GM23338 (cell line): ENCODE results near the gene PRRG1. TPM values are rescaled to one million over a fixed set of nuclear protein-coding genes. Genes with fewer than 3 reads are reported as not detected.
"Not testable (repeated sequence)": the region's sequence is repeated elsewhere in the genome, so short reads cannot be mapped to it uniquely, and the experiment has no call there.

Experiments
- ATAC-seq: fragments of 200-7000 bp; cut with Tn5 transposase; 3 replicates; pipeline ENCODE4 v1.9.1; 2020
- DNase-seq: peaks from one replicate; pipeline ENCODE4 v3.0.0-alpha.2; 2015; ENCODE audit warnings: low spot score
- H2AFZ ChIP-seq: fragments of 200-600 bp; sonication (generic); 2 replicates; pipeline ENCODE4 v1.8.0; 2016; ENCODE audit warnings: antibody characterized with exemption, mild to moderate bottlenecking, moderate library complexity
- H3F3A ChIP-seq: fragments of 200-600 bp; sonication (generic); replicated peaks from 2 replicates; pipeline ENCODE4 v1.8.0; 2017; ENCODE audit warnings: antibody characterized with exemption, mixed run types, low read depth
- H3K27ac ChIP-seq: fragments of 200-600 bp; sonication (generic); 2 replicates; pipeline ENCODE4 v1.6.1; 2016; ENCODE audit warnings: low read depth
- H3K27me3 ChIP-seq: fragments of 200-600 bp; sonication (generic); 2 replicates; pipeline ENCODE4 v1.8.0; 2016; ENCODE audit warnings: mild to moderate bottlenecking, mixed run types, moderate library complexity; ENCODE audit not compliant: insufficient read depth
- H3K36me3 ChIP-seq: fragments of 200-600 bp; sonication (generic); 2 replicates; pipeline ENCODE4 v1.8.0; 2016; ENCODE audit warnings: mild to moderate bottlenecking; ENCODE audit not compliant: insufficient read depth
- H3K4me1 ChIP-seq: fragments of 200-600 bp; sonication (generic); 2 replicates; pipeline ENCODE4 v1.8.0; 2016; ENCODE audit warnings: mild to moderate bottlenecking, moderate library complexity; ENCODE audit not compliant: insufficient read depth
- H3K4me2 ChIP-seq: fragments of 200-600 bp; sonication (generic); 2 replicates; pipeline ENCODE4 v1.7.1; 2017; ENCODE audit warnings: mixed run types
- H3K4me3 ChIP-seq: fragments of 200-600 bp; sonication (generic); 2 replicates; pipeline ENCODE4 v1.6.1; 2016; ENCODE audit warnings: mixed run types
- H3K79me2 ChIP-seq: fragments of 200-600 bp; sonication (generic); replicated peaks from 2 replicates; pipeline ENCODE4 v1.8.0; 2017; ENCODE audit warnings: mild to moderate bottlenecking; ENCODE audit not compliant: insufficient read depth
- H3K9me2 ChIP-seq: fragments of 200-600 bp; sonication (generic); 2 replicates; pipeline ENCODE4 v1.8.0; 2017; ENCODE audit not compliant: insufficient read depth
- H4K20me1 ChIP-seq: fragments of 200-600 bp; sonication (generic); replicated peaks from 2 replicates; pipeline ENCODE4 v1.8.0; 2017; ENCODE audit warnings: mild to moderate bottlenecking; ENCODE audit not compliant: insufficient read depth
- H3K27ac Mint-ChIP-seq: 2 replicates; pipeline ENCODE4 v1.8.0; 2020; ENCODE audit warnings: inconsistent platforms, mild to moderate bottlenecking, moderate library complexity, mixed read lengths
- H3K27me3 Mint-ChIP-seq: 3 replicates; pipeline ENCODE4 v1.8.0; 2022; ENCODE audit warnings: low read depth, mild to moderate bottlenecking, moderate library complexity, mixed read lengths, inconsistent platforms; ENCODE audit not compliant: insufficient read depth, poor library complexity
- H3K36me3 Mint-ChIP-seq: 3 replicates; pipeline ENCODE4 v1.8.0; 2021; ENCODE audit warnings: low read depth, mild to moderate bottlenecking, inconsistent platforms, moderate library complexity, mixed read lengths
- H3K4me1 Mint-ChIP-seq: 3 replicates; pipeline ENCODE4 v1.8.0; 2020; ENCODE audit warnings: mild to moderate bottlenecking, inconsistent platforms, mixed read lengths
- H3K4me3 Mint-ChIP-seq: 3 replicates; pipeline ENCODE4 v1.8.0; 2021; ENCODE audit warnings: moderate library complexity, mild to moderate bottlenecking, inconsistent platforms, mixed read lengths
- H3K9me3 Mint-ChIP-seq: 3 replicates; pipeline ENCODE4 v1.8.0; 2020; ENCODE audit warnings: moderate library complexity, mild to moderate bottlenecking, inconsistent platforms, mixed read lengths
- CREB1 ChIP-seq: fragments of 250-450 bp; sonication (Bioruptor Pico); IDR thresholded peaks from 2 replicates; pipeline ENCODE4 v1.5.0; 2020; ENCODE audit warnings: low read depth, mild to moderate bottlenecking, moderate library complexity
- EZH2 ChIP-seq: fragments of 200-600 bp; sonication (generic); IDR thresholded peaks from one replicate; pipeline ENCODE4 v1.8.0; 2017; ENCODE audit warnings: antibody characterized with exemption, mild to moderate bottlenecking, low read depth; ENCODE audit not compliant: unreplicated experiment
- EZH2phosphoT487 ChIP-seq: fragments of 200-600 bp; sonication (generic); IDR thresholded peaks from one replicate; pipeline ENCODE4 v1.8.1; 2018; ENCODE audit warnings: antibody characterized with exemption; ENCODE audit not compliant: unreplicated experiment
- NANOG ChIP-seq: IDR thresholded peaks from 2 replicates; pipeline ENCODE4 v1.6.1; 2016; ENCODE audit warnings: antibody characterized with exemption, borderline replicate concordance
- STAT1 ChIP-seq: IDR thresholded peaks from one replicate; pipeline ENCODE4 v1.6.1; 2016; ENCODE audit warnings: antibody characterized with exemption; ENCODE audit not compliant: unreplicated experiment
- ZNF114 ChIP-seq: fragments of 250-450 bp; sonication (Bioruptor Pico); IDR thresholded peaks from 2 replicates; pipeline ENCODE4 v1.5.0; 2020; ENCODE audit warnings: mild to moderate bottlenecking, moderate library complexity
- ZNF331 ChIP-seq: fragments of 250-450 bp; sonication (Bioruptor Pico); IDR thresholded peaks from 2 replicates; pipeline ENCODE4 v1.5.0; 2020; ENCODE audit warnings: low read depth, mild to moderate bottlenecking, moderate library complexity
- polyA plus RNA-seq: library from polyadenylated mRNA; unstranded; fragments of >200 nt; fragmentation: Nextera tagmentation; extraction: Ambion mirVana; gene quantifications from 2 replicates; pipeline ENCODE4 v1.2.1, GENCODE V29; 2016
- total RNA-seq: library from RNA; depleted of rRNA; stranded (reverse); fragments of >200 nt; shearing (Covaris generic); gene quantifications from 2 replicates; pipeline ENCODE4 v1.2.3, GENCODE V29; 2014
- TF ChIP-seq, protein P1 (sequence below): fragments of 250-450 bp; sonication (Bioruptor Pico); IDR thresholded peaks from 2 replicates; pipeline ENCODE4 v1.5.0; 2020; ENCODE audit warnings: mild to moderate bottlenecking, moderate library complexity
- TF ChIP-seq, protein P2 (sequence below): IDR thresholded peaks from 2 replicates; pipeline ENCODE4 v1.6.1; 2016; ENCODE audit warnings: antibody characterized with exemption

The PRRG1 gene
- total and polyA plus RNA-seq, 2 experiments from 2014 or later = 3.8 to 10.8 TPM

DNA sequence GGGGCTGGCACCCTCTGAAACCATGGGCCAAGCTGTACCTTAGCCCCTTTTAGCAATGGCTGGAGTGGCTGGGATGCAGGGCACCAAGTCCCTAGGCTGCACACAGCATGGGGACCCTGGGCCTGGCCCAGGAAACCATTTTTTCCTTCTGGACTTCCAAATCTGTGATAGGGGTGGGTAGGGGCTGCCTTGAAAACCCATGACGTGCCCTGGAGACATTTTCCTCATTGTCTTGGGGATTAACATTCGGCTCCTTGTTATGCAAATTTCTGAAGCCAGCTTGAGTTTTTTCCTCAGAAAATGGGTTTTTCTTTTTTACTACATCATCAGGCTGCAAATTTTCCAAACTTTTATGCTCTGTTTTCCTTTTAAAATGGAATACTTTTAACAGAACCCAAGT is 79.8 kb downstream of the PRRG1 start:
- not testable (repeated sequence) for H3K9me2 ChIP-seq, H3K27me3 ChIP-seq, H3K36me3 ChIP-seq, H2AFZ ChIP-seq, H3K4me3 Mint-ChIP-seq, H3K27ac Mint-ChIP-seq, H3F3A ChIP-seq, H4K20me1 ChIP-seq, H3K27ac ChIP-seq, H3K4me1 ChIP-seq, H3K4me3 ChIP-seq, H3K79me2 ChIP-seq, H3K27me3 Mint-ChIP-seq
- ATAC-seq (peak; percentile 56), DNase-seq (peak; percentile 52)
- Mint-ChIP-seq H3K36me3 (peaks cover 30% of the 10 kb centered on the region; the same call in 2 of the 3 replicates), H3K4me1 (peaks cover 19% of the 10 kb centered on the region; the same call in 2 of the 3 replicates), H3K9me3 (peaks cover 11% of the 10 kb centered on the region; the same call in 1 of the 3 replicates)
- peak overlapping the region; percentile 31; the same call in 1 of the 2 replicates for H3K4me2 ChIP-seq
- peak; percentile 41; the same call in 1 of the 2 replicates for TF ChIP-seq CREB1 (CRISPR knock-in tag)

DNA sequence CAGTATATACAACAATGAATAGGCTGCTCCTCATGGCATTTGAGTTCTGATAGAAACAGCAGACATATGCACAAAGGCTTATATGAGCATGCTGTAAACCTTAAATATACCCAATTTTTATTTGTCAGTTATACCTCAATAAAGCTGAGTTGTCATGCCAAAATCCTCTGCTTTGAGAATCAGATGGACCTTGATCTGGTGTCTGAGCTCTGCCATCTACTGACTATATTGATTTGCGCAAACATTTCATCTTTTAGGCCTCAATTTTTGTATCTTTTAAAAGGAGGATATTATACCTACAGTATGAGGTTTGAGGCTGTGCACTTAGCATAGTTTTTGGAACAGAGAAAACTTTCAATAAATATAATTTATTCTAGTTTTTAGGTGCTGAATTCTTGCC is 85.2 kb downstream of the PRRG1 start:
- H3K4me3 Mint-ChIP-seq = no peak overlapping the region
- H3K36me3 ChIP-seq = no peaks in the 10 kb centered on the region
- H3K27me3 Mint-ChIP-seq = no peaks in the 10 kb centered on the region
- no peak overlapping the region for H3K4me3 ChIP-seq
- no peaks in the 10 kb centered on the region for H3K9me2 ChIP-seq
- no peak for ATAC-seq
- no peaks in the 10 kb centered on the region for H3F3A ChIP-seq
- TF ChIP-seq EZH2 = no peak
- TF ChIP-seq STAT1 = no peak
- TF ChIP-seq ZNF114 (CRISPR knock-in tag) = no peak
- H3K79me2 ChIP-seq = no peaks in the 10 kb centered on the region; the same call in 1 of the 2 replicates
- H2AFZ ChIP-seq = no peak overlapping the region
- no peak overlapping the region for H3K27ac Mint-ChIP-seq
- peaks cover 21% of the 10 kb centered on the region; the same call in 2 of the 3 replicates for H3K4me1 Mint-ChIP-seq
- peaks cover 4% of the 10 kb centered on the region; the same call in 2 of the 3 replicates for H3K36me3 Mint-ChIP-seq
- H3K9me3 Mint-ChIP-seq = 0 out of 3 replicates have a peak, but pooled peaks cover 3% of the 10 kb centered on the region
- no peak overlapping the region for H3K4me2 ChIP-seq
- no peak overlapping the region for H3K27ac ChIP-seq
- no peaks in the 10 kb centered on the region for H4K20me1 ChIP-seq
- DNase-seq = no peak
- no peaks in the 10 kb centered on the region for H3K27me3 ChIP-seq
- H3K4me1 ChIP-seq = peaks cover 3% of the 10 kb centered on the region; the same call in 1 of the 2 replicates

DNA sequence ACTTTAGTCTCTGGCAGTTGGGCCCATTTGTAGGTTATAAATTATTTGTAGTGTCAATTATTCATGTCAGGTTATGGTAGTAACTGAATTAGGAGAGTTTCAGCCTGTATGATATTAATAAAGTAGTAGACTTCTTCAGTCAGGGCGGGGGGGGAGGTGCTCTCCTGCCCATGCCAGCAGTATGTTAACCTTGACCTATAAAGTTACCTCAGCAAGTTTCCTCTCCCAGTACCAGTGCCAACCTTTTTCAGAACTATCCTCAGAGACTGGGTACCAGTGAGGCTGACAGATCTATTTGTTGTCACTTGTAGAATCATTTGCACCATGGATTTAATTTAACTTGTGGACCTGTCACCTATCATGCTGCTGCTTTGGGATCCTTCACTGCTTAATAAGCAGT is 88.0 kb downstream of the PRRG1 start:
- Histone ChIP-seq H3K27me3 (no peaks in the 10 kb centered on the region), H3K27ac (no peak overlapping the region), H3K79me2 (no peaks in the 10 kb centered on the region; the same call in 1 of the 2 replicates), H2AFZ (no peak overlapping the region), H3K4me2 (no peak overlapping the region), H3K36me3 (no peaks in the 10 kb centered on the region), H3F3A (no peaks in the 10 kb centered on the region), H3K9me2 (no peaks in the 10 kb centered on the region), H3K4me1 (no peaks in the 10 kb centered on the region), H4K20me1 (no peaks in the 10 kb centered on the region), H3K4me3 (no peak overlapping the region)
- ATAC-seq = no peak
- peaks cover 7% of the 10 kb centered on the region; the same call in 2 of the 3 replicates for H3K36me3 Mint-ChIP-seq
- no peaks in the 10 kb centered on the region for H3K27me3 Mint-ChIP-seq
- no peaks in the 10 kb centered on the region for H3K9me3 Mint-ChIP-seq
- no peak overlapping the region for H3K27ac Mint-ChIP-seq
- DNase-seq = no peak
- H3K4me3 Mint-ChIP-seq = no peak overlapping the region
- peaks cover 18% of the 10 kb centered on the region; the same call in 2 of the 3 replicates for H3K4me1 Mint-ChIP-seq
- TF ChIP-seq EZH2 (no peak), STAT1 (no peak), ZNF331 (no peak), NANOG (no peak), EZH2phosphoT487 (no peak), CREB1 (CRISPR knock-in tag) (no peak)
- TF ChIP-seq, protein P1, sequence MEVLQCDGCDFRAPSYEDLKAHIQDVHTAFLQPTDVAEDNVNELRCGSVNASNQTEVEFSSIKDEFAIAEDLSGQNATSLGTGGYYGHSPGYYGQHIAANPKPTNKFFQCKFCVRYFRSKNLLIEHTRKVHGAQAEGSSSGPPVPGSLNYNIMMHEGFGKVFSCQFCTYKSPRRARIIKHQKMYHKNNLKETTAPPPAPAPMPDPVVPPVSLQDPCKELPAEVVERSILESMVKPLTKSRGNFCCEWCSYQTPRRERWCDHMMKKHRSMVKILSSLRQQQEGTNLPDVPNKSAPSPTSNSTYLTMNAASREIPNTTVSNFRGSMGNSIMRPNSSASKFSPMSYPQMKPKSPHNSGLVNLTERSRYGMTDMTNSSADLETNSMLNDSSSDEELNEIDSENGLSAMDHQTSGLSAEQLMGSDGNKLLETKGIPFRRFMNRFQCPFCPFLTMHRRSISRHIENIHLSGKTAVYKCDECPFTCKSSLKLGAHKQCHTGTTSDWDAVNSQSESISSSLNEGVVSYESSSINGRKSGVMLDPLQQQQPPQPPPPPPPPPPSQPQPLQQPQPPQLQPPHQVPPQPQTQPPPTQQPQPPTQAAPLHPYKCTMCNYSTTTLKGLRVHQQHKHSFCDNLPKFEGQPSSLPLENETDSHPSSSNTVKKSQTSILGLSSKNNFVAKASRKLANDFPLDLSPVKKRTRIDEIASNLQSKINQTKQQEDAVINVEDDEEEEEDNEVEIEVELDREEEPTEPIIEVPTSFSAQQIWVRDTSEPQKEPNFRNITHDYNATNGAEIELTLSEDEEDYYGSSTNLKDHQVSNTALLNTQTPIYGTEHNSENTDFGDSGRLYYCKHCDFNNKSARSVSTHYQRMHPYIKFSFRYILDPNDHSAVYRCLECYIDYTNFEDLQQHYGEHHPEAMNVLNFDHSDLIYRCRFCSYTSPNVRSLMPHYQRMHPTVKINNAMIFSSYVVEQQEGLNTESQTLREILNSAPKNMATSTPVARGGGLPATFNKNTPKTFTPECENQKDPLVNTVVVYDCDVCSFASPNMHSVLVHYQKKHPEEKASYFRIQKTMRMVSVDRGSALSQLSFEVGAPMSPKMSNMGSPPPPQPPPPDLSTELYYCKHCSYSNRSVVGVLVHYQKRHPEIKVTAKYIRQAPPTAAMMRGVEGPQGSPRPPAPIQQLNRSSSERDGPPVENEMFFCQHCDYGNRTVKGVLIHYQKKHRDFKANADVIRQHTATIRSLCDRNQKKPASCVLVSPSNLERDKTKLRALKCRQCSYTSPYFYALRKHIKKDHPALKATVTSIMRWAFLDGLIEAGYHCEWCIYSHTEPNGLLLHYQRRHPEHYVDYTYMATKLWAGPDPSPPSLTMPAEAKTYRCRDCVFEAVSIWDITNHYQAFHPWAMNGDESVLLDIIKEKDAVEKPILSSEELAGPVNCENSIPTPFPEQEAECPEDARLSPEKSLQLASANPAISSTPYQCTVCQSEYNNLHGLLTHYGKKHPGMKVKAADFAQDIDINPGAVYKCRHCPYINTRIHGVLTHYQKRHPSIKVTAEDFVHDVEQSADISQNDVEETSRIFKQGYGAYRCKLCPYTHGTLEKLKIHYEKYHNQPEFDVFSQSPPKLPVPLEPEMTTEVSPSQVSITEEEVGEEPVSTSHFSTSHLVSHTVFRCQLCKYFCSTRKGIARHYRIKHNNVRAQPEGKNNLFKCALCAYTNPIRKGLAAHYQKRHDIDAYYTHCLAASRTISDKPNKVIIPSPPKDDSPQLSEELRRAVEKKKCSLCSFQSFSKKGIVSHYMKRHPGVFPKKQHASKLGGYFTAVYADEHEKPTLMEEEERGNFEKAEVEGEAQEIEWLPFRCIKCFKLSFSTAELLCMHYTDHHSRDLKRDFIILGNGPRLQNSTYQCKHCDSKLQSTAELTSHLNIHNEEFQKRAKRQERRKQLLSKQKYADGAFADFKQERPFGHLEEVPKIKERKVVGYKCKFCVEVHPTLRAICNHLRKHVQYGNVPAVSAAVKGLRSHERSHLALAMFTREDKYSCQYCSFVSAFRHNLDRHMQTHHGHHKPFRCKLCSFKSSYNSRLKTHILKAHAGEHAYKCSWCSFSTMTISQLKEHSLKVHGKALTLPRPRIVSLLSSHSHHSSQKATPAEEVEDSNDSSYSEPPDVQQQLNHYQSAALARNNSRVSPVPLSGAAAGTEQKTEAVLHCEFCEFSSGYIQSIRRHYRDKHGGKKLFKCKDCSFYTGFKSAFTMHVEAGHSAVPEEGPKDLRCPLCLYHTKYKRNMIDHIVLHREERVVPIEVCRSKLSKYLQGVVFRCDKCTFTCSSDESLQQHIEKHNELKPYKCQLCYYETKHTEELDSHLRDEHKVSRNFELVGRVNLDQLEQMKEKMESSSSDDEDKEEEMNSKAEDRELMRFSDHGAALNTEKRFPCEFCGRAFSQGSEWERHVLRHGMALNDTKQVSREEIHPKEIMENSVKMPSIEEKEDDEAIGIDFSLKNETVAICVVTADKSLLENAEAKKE (CRISPR knock-in tag) = no peak
- TF ChIP-seq, protein P2, sequence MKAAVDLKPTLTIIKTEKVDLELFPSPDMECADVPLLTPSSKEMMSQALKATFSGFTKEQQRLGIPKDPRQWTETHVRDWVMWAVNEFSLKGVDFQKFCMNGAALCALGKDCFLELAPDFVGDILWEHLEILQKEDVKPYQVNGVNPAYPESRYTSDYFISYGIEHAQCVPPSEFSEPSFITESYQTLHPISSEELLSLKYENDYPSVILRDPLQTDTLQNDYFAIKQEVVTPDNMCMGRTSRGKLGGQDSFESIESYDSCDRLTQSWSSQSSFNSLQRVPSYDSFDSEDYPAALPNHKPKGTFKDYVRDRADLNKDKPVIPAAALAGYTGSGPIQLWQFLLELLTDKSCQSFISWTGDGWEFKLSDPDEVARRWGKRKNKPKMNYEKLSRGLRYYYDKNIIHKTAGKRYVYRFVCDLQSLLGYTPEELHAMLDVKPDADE = no peak
